Measurements from ENCODE around the gene HUNK.
"Not testable (repeated sequence)": the region's sequence is repeated elsewhere in the genome, so short reads cannot be mapped to it uniquely, and the experiment has no call there.

The HUNK gene

DNA sequence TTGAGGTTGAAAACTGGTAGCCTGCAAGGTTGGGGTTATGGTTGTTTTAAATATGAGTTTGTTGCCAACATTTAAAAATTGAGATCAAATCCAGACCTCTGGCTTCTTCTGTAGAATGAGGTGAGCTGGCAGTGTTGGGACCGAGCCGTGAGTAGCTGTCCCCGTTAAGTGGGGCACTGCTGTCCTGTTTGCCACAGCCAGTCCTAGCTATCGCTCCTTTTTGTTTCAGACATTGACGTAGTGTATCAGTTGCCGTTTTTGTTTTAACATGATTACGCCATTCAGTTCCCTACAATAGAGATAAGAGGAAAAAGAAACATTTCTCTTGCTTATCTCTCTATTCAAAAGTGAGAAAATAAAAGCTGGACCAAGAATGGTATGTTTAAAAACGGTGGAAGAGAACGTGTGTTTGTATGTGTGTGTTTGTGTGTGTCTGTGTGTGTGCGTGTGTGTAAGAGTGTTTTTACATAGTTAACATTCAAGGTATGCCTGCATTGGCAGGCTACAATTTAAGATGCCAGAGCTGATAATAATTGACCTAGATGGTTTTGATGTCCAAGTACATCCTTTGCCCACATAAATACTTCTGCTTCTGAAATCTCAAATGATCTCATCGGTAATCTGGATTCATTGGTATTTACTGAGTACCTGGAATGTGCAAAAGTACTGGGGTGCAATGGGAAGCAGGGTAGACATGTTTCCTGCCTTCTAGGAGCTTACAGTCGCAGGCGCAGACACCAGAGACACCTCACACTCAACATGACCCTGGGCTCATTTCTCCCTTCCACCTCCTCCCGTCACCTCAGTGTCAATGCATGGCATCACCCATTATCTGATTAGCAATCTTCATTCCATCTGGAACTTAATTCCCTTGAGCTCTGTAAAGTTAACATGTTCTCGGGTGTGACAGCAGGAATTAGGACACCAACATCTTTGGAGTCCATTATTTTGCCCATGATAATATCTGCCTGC, 65.8 kb downstream of the HUNK start:
- DNase-seq (ENCODE audit: insufficient read length, low spot score) (no peak), FAIRE-seq (peak; percentile 25)
- TF ChIP-seq, protein P1, sequence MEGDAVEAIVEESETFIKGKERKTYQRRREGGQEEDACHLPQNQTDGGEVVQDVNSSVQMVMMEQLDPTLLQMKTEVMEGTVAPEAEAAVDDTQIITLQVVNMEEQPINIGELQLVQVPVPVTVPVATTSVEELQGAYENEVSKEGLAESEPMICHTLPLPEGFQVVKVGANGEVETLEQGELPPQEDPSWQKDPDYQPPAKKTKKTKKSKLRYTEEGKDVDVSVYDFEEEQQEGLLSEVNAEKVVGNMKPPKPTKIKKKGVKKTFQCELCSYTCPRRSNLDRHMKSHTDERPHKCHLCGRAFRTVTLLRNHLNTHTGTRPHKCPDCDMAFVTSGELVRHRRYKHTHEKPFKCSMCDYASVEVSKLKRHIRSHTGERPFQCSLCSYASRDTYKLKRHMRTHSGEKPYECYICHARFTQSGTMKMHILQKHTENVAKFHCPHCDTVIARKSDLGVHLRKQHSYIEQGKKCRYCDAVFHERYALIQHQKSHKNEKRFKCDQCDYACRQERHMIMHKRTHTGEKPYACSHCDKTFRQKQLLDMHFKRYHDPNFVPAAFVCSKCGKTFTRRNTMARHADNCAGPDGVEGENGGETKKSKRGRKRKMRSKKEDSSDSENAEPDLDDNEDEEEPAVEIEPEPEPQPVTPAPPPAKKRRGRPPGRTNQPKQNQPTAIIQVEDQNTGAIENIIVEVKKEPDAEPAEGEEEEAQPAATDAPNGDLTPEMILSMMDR (IDR thresholded peaks at IDR 0.05; ENCODE audit: insufficient read depth, missing control alignments): no peak

DNA sequence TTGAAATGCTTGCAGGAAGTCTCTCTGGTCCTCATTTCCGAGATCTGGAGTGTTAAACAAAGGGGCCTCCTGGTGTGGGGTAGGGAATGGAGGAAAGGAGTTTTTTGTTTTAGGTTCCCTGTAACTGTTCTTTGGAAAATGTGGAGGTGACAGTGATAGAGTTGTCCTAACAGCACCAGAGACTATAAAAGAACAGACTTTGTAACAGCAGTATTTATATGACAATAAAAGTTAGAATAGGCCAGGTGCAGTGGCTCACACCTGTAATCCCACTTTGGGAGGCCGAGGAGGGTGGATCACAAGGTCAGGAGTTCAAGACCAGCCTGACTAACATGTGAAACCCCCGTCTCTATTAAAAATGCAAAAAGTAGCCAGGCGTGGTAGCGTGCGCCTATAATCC, 68.9 kb downstream of the HUNK start:
- FAIRE-seq (no peak), DNase-seq (ENCODE audit: insufficient read length, low spot score) (no peak)
- TF ChIP-seq, protein P1 (IDR thresholded peaks at IDR 0.05; ENCODE audit: insufficient read depth, missing control alignments): no peak

DNA sequence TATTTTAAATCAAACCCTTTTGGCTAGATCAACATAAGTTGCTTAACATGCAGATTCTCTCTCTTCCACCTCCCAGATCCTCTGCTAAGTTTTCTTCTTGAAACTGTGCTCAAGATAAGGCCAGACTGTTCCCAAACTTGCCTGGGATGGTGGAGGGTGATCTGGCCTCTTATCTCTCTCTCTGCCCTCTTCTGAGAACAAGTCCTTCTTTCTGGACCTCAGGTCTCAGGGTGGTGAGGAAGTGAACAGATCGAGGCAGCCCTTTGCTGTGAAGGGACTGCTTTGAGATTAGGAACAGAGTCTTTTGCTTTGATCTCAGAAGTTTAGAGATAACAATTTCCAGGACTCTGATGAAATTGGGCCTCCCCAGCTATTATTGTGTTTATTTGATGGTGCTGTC, 70.7 kb downstream of the HUNK start:
- TF ChIP-seq, protein P1 (IDR thresholded peaks at IDR 0.05; ENCODE audit: insufficient read depth, missing control alignments): no peak
- DNase-seq (ENCODE audit: insufficient read length, low spot score) (no peak), FAIRE-seq (no peak)

DNA sequence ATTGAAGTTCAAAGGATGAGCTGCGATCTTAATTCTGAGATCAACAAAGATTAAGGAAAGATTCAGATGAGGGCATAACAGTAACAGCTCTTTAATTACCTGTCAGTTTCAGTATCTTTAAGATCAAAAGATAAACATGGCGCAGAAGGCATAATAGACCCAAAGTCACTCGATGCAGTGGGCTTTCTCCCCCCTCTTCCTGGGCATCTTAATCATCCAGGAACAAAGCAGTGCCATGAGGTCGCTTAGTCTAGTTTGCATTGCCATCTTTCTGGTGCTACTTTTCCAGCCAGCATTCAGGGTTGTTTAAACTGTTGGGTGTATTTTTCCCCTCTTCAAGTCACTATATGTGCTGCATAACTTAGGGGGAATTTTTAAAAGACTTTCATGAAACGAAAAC, 72.3 kb downstream of the HUNK start:
- TF ChIP-seq, protein P1 (IDR thresholded peaks at IDR 0.05; ENCODE audit: insufficient read depth, missing control alignments): no peak
- FAIRE-seq (peak; percentile 35), DNase-seq (ENCODE audit: insufficient read length, low spot score) (no peak)

DNA sequence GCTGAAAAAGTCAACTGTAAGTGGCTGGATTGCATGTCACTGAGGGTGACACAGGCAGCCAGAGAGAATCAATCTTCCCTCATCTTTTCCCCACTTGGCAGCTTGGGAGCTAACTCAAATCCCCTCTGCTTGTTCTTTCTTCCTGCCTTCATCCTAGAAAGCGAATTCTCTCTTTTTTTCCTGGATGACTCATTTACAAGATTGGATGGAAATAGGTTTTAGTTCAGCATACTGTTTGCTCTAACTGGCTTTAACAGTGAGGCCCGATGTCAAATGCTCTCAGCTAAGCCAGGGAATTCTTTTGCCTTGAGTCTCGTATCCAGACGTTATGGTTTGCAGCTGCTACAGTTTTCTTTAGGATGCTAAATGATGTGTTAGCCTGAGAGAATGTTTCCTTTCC, 72.7 kb downstream of the HUNK start:
- FAIRE-seq (no peak), DNase-seq (ENCODE audit: insufficient read length, low spot score) (no peak)
- TF ChIP-seq, protein P1 (IDR thresholded peaks at IDR 0.05; ENCODE audit: insufficient read depth, missing control alignments): no peak

DNA sequence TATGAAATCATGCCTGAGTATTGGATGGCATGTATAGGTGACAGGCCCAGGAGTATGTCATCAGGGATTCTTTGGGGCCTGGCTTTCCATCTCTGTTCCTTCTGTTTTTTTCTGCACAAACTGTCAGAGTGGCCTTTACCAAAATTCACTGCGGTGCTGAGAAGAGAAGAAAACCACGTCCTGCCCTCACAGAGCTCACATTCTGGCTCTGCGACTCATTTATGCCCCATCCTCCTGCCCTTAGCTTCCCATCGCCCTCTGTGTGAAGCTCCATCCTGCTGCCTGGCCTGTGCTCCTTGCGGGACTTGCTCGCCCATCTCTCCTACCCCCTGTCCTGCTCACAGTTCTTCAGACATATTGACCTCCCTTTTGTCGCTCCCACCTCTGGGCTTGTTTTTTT, 73.4 kb downstream of the HUNK start:
- FAIRE-seq (no peak), DNase-seq (ENCODE audit: insufficient read length, low spot score) (no peak)
- TF ChIP-seq, protein P1 (IDR thresholded peaks at IDR 0.05; ENCODE audit: insufficient read depth, missing control alignments): no peak

DNA sequence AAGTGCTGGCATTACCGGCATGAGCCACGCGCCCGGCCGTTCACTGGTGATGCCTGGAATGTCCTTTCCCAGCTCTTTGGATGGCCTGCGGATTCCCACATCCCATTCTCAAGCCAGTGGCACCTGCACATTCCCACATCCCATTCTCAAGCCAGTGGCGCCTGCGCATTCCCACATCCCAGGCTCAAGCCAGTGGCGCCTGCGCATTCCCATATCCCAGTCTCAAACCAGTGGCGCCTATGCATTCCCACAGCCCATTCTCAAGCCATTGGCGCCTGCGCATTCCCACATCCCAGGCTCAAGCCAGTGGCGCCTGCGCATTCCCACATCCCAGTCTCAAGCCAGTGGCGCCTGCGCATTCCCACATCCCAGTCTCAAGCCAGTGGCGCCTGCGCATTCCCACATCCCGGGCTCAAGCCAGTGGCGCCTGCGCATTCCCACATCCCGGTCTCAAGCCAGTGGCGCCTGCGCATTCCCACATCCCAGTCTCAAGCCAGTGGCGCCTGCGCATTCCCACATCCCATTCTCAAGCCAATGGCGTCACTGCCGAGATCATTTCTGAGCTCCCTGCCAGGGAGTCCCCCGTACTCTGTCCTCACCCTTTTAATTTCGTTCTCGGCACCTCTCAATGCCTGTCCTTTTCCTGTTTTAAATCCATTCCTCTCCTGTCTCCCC, 74.2 kb downstream of the HUNK start:
- not testable (repeated sequence) for FAIRE-seq

More for the DNA sequence above, 74.2 kb downstream of the HUNK start:
- not testable (repeated sequence) for DNase-seq (ENCODE audit: insufficient read length, low spot score)

All from D721Med (cell line).